Stimulated activated effector memory CD8-positive, alpha-beta T cell treated with anti-CD3 and anti-CD28 coated beads, Interleukin-12 subunit alpha, Interleukin-12 subunit beta, amount 100 ng/mL, for 72 hours (primary cell): ENCODE measurements around the gene IL37.
"Not testable (repeated sequence)": the region's sequence is repeated elsewhere in the genome, so short reads cannot be mapped to it uniquely, and the experiment has no call there.

Source experiments
- ATAC-seq: fragments of 150-1000 bp; cut with Tn5 transposase; 2 replicates; pipeline ENCODE4 v1.10.0; 2021
- DNase-seq, 2 donors: peaks; one replicate each; pipeline ENCODE4 v3.0.0; 2021 to 2022; ENCODE audit warnings: low spot score in 2 of 2
- H3K27ac Mint-ChIP-seq: one replicate; pipeline ENCODE4 v1.8.0; 2022; ENCODE audit warnings: mild to moderate bottlenecking, mixed read lengths
- H3K36me3 Mint-ChIP-seq: one replicate; pipeline ENCODE4 v1.8.0; 2022; ENCODE audit warnings: mild to moderate bottlenecking, mixed read lengths
- H3K4me1 Mint-ChIP-seq: one replicate; pipeline ENCODE4 v1.8.0; 2022; ENCODE audit warnings: mixed read lengths
- H3K4me3 Mint-ChIP-seq: one replicate; pipeline ENCODE4 v1.8.0; 2022; ENCODE audit warnings: mild to moderate bottlenecking, mixed read lengths
- H3K9me3 Mint-ChIP-seq: one replicate; pipeline ENCODE4 v1.8.0; 2022; ENCODE audit warnings: mixed read lengths

IL37 gene

DNA sequence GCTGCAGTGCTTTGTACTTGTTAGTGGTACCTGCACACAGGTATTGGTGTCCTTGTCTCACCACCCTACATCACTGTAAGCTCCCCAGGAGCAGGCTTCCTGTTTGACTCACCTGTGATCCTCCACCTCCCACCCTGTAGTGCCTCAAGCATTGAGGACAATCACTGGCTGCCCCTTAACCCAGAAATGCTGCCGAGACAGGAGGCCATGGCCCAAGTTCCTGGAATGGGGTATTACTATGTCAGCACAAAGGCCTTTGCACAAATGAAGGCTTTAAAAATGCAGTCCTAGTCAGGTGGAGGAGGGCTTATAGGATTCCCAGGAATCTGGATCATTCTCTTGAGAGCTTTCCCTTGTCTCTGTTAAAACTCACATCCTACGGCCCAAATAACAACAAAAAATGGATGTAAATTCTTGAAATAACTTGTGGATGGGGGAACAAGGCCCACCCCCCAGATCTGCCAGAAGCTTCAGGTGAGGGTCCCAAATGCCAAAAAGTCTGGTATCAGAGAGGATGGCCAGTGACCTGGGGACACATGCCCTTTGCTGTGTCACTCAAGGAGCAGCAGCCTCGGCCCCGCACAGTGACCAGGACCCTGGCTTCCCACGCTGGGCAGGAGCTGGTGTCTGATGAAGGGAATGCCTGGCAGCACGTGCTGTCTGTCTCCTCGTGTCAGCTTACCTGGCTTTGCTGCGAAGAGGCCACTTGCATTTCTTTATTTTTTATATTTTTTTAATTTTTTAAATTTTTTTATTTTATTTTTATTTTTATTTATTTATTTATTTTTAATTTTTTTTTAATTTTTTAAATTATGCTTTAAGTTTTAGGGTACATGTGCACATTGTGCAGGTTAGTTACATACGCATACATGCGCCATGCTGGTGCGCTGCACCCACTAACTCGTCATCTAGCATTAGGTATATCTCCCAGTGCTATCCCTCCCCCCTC is 3.7 kb upstream of the IL37 start:
- Mint-ChIP-seq H3K27ac (no peak overlapping the region), H3K4me3 (no peak overlapping the region), H3K4me1 (no peaks in the 10 kb centered on the region), H3K36me3 (no peaks in the 10 kb centered on the region), H3K9me3 (no peaks in the 10 kb centered on the region)
- ATAC-seq (no peak), DNase-seq (no peak)

DNA sequence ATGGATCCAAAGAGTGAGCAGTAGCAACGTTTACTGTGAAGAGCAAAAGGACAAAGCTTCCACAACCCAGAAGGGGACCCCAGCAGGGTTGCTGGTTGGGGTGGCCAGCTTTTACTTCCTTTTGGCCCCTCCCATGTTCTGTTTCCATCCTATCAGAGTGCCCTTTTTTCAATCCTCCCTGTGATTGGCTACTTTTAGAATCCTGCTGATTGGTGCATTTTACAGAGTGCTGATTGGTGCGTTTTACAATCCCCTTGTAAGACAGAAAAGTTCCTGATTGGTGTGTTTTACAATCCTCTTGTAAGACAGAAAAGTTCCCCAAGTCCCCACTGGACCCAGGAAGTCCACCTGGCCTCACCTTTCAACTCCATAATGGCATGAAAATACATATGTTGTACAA is 2.4 kb upstream of the IL37 start:
- not testable (repeated sequence) for H3K4me3 Mint-ChIP-seq, H3K9me3 Mint-ChIP-seq, H3K27ac Mint-ChIP-seq, DNase-seq, ATAC-seq, H3K4me1 Mint-ChIP-seq, H3K36me3 Mint-ChIP-seq

DNA sequence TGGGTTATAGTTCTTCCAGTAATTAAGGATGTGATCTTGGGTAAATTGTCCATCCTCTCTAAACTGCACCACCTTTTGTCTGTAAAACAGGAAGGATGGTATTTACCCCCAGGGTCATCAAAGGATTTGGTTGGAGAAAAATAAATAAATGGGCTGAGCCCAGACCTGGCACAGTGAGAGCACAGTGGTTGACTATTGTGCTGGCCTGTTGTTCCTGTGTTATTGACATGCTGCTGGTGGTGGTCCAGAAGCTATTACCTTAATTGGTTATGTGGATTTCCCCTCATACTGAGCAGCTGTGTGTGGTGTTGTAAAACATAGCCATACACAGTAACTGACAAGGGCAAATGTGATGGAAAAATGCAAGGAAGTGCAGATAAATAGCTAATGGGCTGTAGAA is 746 bp upstream of the IL37 start:
- Mint-ChIP-seq H3K36me3 (no peaks in the 10 kb centered on the region), H3K4me1 (no peaks in the 10 kb centered on the region), H3K4me3 (no peak overlapping the region), H3K27ac (no peak overlapping the region), H3K9me3 (no peaks in the 10 kb centered on the region)
- no peak for ATAC-seq
- DNase-seq, result no peak

DNA sequence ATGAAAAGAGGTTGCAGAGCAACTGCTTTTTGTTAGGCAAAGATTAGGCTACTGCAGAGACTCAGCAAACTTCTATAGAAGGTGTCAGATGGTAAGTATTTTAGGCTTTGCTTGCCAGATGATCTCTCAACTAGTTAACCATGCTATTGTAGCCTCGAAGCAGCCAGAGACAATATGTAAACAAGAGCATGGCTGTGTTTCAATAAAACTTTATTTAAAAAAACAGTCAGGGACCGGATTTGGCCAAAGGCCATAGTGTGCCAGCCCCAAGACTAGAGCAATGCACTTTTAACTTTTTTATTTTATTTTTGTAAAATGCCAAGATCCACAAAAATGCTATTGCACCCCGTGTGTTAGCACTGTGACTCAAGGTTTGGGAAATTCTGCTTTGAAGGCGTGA is 1.4 kb downstream of the IL37 start:
- H3K36me3 Mint-ChIP-seq, result no peaks in the 10 kb centered on the region
- peaks cover 20% of the 10 kb centered on the region for H3K4me1 Mint-ChIP-seq
- H3K9me3 Mint-ChIP-seq, result no peaks in the 10 kb centered on the region
- H3K27ac Mint-ChIP-seq, result no peak overlapping the region
- ATAC-seq (no peak), DNase-seq (no peak)
- no peak overlapping the region for H3K4me3 Mint-ChIP-seq

DNA sequence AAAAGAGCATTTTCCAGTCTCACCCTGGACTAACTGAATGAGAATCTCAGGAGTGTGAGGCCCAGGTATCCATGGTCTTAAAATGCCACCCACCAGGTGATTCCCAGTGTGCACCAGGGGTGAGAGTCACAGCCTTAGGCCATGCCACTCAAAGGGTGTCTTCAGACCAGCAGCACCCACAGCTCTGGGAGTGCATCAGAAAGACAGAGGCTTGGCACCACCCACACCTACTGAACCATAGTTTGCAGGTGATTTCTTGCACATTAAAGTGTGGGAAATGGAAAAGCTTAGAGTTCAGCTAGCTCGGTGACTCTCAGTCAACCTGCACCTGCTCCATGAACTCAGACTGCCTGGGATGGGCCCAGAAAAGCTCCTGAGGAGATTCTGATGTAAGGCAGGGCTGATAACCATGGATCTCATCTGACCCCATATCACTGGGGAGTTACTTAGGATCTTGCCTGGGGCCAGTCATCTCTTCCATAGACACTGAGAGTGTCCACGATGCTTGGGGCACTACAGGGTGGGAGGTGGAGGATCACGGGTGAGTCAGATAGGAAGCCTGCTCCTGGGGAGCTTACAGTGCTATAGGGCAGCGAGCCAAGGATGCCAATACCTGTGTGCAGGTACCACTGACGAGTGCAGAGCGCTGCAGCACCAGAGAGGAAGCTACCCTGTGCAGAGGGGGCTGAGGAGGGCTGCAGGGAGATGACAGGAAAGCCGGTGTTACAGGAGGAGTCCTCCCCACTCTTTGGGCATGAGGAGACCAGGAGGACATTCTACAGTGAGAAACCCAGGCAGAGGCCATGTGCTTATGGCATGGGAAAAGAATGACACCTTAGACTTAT is 4.6 kb downstream of the IL37 start:
- peak; percentile 34 for ATAC-seq
- Mint-ChIP-seq H3K4me3 (peak overlapping the region; percentile 36), H3K27ac (peak overlapping the region; percentile 84)

DNA sequence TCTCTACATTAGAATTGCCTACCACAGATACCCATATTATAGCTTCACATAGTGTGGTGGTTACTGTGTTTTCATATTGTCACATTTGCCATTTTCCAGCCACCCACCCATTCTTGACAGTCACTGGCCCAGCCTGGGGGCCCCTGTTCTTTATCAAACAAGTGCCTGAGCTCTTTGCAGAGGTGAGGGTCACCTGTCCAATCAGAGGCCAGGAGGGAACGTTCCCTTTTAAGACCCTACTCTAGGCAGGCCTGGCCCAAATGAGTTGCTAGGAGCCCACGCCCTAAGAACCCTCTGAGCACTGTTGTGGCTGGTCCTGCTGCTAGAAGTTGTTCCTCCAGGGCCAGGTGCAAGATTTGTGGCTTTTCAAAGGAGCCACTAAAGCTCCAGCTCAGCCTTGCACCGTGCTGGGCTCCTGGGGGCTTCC is 5.2 kb downstream of the IL37 start:
- DNase-seq, result peak; percentile 10 to 76
- H3K4me3 Mint-ChIP-seq, result peak overlapping the region; percentile 36
- H3K27ac Mint-ChIP-seq, result peak overlapping the region; percentile 84
- no peaks in the 10 kb centered on the region for H3K36me3 Mint-ChIP-seq
- peaks cover 35% of the 10 kb centered on the region for H3K4me1 Mint-ChIP-seq
- peak; percentile 73 for ATAC-seq
- H3K9me3 Mint-ChIP-seq, result no peaks in the 10 kb centered on the region

More for the DNA sequence above, 4.6 kb downstream of the IL37 start:
- Mint-ChIP-seq H3K36me3 (no peaks in the 10 kb centered on the region), H3K9me3 (no peaks in the 10 kb centered on the region), H3K4me1 (peaks cover 29% of the 10 kb centered on the region)
- peak in 1 of 2 donors; percentile 59 for DNase-seq

DNA sequence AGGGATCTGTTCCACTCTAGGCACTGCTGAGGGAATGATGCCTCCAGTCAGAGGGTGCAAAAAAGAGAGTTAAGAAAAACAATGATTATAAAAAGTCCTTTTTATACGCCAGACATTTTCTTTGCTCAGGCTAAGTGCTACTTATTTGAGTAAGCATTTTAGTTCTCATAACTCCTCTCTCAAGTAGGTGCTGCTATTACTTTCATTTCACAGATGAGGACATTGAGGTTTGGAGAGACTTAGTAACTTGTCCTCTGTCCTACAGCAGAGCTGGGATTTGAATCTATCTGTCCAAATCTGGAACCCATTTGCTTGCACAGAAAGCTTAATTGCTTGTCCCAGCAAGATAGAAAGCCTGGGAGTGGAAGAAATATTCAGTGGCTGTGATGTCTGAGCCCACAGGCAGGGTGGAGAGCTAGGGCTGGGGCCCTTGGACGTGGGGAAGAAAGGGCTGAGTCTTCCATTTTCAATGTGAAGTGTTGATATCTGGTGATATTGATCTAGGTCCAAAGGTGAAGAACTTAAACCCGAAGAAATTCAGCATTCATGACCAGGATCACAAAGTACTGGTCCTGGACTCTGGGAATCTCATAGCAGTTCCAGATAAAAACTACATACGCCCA is 5.8 kb downstream of the IL37 start:
- H3K4me1 Mint-ChIP-seq, result peaks cover 35% of the 10 kb centered on the region
- peak overlapping the region; percentile 84 for H3K27ac Mint-ChIP-seq
- no peaks in the 10 kb centered on the region for H3K9me3 Mint-ChIP-seq
- no peaks in the 10 kb centered on the region for H3K36me3 Mint-ChIP-seq
- H3K4me3 Mint-ChIP-seq, result peak overlapping the region; percentile 36
- no peak for DNase-seq
- peak; percentile 79 for ATAC-seq

DNA sequence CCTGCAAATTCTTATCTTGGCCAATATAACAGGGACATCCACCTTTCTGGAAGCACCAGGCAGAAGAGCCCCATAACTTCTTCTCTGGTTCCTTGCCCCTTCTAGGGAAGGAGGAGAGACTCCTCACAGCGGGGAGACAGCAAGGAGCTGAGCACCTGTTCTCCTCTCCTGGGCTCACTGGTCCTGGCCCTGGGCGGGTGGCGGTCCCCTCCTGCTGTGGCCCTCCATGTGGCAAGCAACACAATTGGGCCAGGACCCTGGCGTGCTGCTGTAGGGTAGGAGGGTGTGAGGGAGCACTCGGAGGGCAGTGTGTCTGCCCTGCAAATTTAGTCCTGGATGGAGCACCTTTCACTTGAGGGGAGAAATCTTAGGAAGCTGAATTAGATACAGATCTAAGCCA is 6.9 kb downstream of the IL37 start:
- Mint-ChIP-seq H3K4me1 (peaks cover 35% of the 10 kb centered on the region), H3K4me3 (no peak overlapping the region), H3K27ac (no peak overlapping the region), H3K9me3 (no peaks in the 10 kb centered on the region), H3K36me3 (no peaks in the 10 kb centered on the region)
- ATAC-seq (no peak), DNase-seq (no peak)

DNA sequence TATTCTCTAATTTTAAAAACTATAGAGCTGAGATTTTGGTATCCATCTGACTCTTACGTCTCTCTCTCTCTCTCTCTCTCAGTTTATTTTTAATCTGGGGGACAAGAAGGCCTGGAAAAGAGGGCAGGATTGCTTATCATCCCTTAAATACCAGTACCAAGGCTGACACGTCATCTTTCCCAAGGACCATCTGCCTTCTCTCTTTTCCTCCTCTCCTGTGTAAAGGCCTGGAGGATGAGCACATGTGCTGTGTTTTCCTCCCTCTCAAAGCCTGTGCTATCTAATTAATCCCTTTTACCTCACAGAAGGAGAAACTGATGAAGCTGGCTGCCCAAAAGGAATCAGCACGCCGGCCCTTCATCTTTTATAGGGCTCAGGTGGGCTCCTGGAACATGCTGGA is 7.3 kb downstream of the IL37 start:
- Mint-ChIP-seq H3K27ac (no peak overlapping the region), H3K9me3 (no peaks in the 10 kb centered on the region)

DNA sequence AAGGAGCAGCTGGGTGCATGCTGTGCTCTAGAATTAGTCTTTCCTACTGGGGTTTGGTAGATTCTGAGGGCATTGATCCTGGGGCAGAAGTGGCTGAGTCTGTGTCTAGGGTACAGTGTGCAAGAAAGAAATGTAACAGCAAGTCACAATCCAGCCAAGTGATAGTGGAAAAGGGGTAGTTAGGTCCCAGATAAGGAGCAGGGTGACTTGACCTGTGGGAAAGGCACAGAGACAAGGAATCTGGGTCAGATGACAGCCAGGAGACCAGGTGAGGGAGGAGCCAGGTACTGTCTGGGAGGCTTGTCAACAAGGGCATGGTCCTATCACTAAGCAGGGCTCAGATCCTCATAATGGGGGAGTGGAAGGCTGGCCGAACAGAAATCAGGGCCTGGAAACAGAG is 8.1 kb downstream of the IL37 start:
- Mint-ChIP-seq H3K36me3 (no peaks in the 10 kb centered on the region), H3K27ac (no peak overlapping the region), H3K4me3 (no peak overlapping the region), H3K4me1 (peaks cover 35% of the 10 kb centered on the region), H3K9me3 (no peaks in the 10 kb centered on the region)
- DNase-seq (no peak), ATAC-seq (no peak)

More for the DNA sequence above, 7.3 kb downstream of the IL37 start:
- Mint-ChIP-seq H3K36me3 (no peaks in the 10 kb centered on the region), H3K4me1 (peaks cover 35% of the 10 kb centered on the region), H3K4me3 (no peak overlapping the region)
- ATAC-seq, result no peak
- no peak for DNase-seq

DNA sequence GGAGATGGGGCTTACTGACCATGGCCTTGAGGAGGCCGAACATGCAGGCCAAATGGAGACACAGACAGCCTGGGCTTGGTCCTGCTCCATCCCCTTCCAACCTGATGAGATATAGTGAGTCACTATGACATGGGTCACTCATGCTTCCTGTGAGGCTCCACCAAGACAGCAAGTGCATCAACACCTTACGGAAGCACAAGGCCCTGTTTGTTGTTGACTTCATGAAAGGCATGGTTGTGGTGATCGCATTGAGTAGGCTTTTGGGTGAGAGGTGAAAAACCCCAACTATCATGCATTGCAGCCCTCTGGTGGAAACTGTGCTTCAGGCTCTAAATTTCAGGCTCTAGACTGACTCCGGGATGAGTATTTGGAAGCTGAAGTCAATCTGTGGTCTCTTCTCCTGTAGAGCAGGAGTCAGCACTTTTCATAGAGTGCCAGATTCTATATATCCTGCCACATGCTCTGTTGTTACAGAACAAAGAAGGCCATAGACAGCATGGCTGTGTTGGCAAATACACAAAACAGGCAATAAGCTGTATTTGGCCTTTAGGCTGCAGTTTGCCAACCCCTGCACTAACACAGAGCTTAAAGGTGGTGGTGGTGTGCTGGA is 10.1 kb downstream of the IL37 start:
- Mint-ChIP-seq H3K27ac (peak overlapping the region; percentile 0), H3K4me3 (no peak overlapping the region), H3K9me3 (no peaks in the 10 kb centered on the region), H3K36me3 (no peaks in the 10 kb centered on the region), H3K4me1 (peaks cover 28% of the 10 kb centered on the region)
- ATAC-seq (peak; percentile 86), DNase-seq (peak in 1 of 2 donors; percentile 70)

DNA sequence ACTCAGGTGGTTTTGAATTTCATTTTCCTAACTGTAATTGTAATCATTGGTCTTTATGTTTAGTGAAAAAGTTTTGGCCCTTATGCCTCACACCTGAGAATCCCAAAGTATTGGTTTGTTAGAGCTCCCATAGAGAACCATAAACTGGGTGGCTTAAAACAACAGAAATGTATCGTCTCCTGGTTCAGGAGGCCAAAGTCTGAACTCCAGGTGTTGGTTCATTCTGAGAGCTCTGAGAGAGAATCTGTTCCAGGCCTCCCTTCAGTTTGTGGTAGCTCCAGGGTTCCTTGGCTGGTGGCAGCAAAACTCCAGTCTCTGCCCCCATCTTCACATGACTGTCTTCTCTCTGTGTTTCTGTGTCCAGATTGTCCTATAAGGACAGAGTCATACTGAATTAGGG is 11.0 kb downstream of the IL37 start:
- Mint-ChIP-seq H3K4me3 (no peak overlapping the region), H3K4me1 (peaks cover 19% of the 10 kb centered on the region), H3K36me3 (no peaks in the 10 kb centered on the region), H3K27ac (no peak overlapping the region), H3K9me3 (no peaks in the 10 kb centered on the region)
- DNase-seq (no peak), ATAC-seq (no peak)

DNA sequence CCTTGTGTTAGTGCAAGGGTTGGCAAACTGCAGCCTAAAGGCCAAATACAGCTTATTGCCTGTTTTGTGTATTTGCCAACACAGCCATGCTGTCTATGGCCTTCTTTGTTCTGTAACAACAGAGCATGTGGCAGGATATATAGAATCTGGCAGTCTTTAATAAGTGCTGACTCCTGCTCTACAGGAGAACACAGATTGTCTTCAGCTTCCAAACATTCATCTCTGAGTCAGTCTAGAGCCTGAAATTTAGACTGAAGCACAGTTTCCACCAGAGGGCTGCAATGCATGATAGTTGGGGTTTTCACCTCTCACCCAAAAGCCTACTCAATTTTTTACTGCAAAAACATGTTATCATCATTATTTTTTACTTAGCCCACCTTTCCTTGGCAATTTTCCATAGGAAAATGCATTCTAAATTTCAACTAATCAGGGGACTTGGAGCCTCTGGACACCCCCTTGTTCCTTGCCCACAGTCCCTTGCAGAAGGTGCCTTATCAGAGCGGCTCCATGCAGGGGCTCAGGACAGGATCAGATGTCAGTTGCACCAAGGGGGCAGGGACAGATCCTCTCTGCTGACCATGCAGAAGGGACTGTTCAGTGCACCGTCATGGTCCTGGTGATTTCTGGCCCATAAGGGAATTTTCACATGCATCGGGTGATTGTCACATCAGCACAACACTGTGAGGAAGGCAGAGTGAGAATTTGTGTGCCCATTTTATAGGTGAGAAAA is 12.4 kb downstream of the IL37 start:
- no peaks in the 10 kb centered on the region for H3K36me3 Mint-ChIP-seq
- no peaks in the 10 kb centered on the region for H3K9me3 Mint-ChIP-seq
- DNase-seq, result no peak
- no peak overlapping the region for H3K4me3 Mint-ChIP-seq
- ATAC-seq, result no peak
- H3K4me1 Mint-ChIP-seq, result peaks cover 11% of the 10 kb centered on the region
- H3K27ac Mint-ChIP-seq, result no peak overlapping the region

DNA sequence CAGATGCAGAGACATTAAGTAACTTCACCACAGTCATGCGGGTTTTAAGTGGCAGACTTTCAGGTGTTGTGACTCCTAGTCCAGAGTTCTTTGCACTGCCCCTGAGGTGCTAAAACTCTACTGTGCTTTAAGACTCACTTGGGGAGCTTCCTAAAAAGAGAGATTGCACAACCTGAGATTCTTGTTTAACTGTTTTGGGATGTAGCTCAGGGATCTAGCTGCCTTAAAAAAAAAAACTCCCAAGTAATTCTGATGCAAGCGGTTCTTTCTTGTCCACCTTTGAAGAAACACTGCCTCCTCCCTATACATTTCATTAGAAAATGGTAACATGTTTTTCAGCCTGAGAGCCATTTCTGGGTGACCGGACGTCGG is 13.0 kb downstream of the IL37 start:
- no peaks in the 10 kb centered on the region for H3K36me3 Mint-ChIP-seq
- no peak for ATAC-seq
- H3K4me1 Mint-ChIP-seq, result peaks cover 11% of the 10 kb centered on the region
- DNase-seq, result no peak
- H3K9me3 Mint-ChIP-seq, result no peaks in the 10 kb centered on the region
- no peak overlapping the region for H3K4me3 Mint-ChIP-seq
- no peak overlapping the region for H3K27ac Mint-ChIP-seq
